K562 (cell line): ENCODE results near the gene TTC21A. TPM values are rescaled to one million over a fixed set of nuclear protein-coding genes. Genes with fewer than 3 reads are reported as not detected.

Experiments used
- ATAC-seq: fragments of 200-7000 bp; cut with Tn5 transposase; 3 replicates; pipeline ENCODE4 v1.9.1; 2020; ENCODE audit warnings: moderate library complexity
- BruUV-seq: library from RNA; stranded (reverse); fragments of 400-500 nt; replicated peaks from 2 replicates; lab custom pipeline; 2021; lab: Mats Ljungman, UMichigan
- CTCF ChIA-PET: fragments of 300-600 bp; formaldehyde crosslinking; extraction: SDS; loops from one replicate; lab custom pipeline; 2021; ENCODE audit warnings: low intra/inter-chr PET ratio; lab: Yijun Ruan, JAX
- POLR2A ChIA-PET: fragments of 300-600, 350-650 bp; sonication (Branson Sonifier 250); formaldehyde crosslinking; extraction: SDS; loops from one replicate; lab custom pipeline; 2021; ENCODE audit warnings: antibody characterized with exemption, inconsistent platforms; lab: Yijun Ruan, JAX
- DNase-seq, 4 experiments: peaks; one replicate each; pipeline versions ENCODE4 v3.0.0 to v3.0.0-alpha.2; 2011 to 2018; ENCODE audit warnings: low spot score in 3 of 4, mixed read lengths in 3 of 4; ENCODE audit errors: extremely low read depth in 1 of 4
- FAIRE-seq: peaks from 2 replicates; lab custom pipeline; 2011; peaks lifted over from hg19 to GRCh38; lab: Jason Lieb, UNC
- H2AFZ ChIP-seq: 2 replicates; pipeline ENCODE4 v1.6.0; 2011; ENCODE audit warnings: low read depth, low read length, control low read depth, inconsistent platforms
- H3K27ac ChIP-seq: fragments of 200-600 bp; 3 replicates; pipeline ENCODE4 v1.8.0; 2011; ENCODE audit warnings: low read depth, mild to moderate bottlenecking, control low read depth, inconsistent platforms, low read length, moderate library complexity, mixed read lengths; ENCODE audit errors: extremely low read depth
- H3K27me3 ChIP-seq, 2 experiments: fragments of 300-600 bp in 1 of 2; 2 replicates in 1 of 2; 3 replicates in 1 of 2; pipeline versions ENCODE4 v1.6.0 to v1.8.0; 2011; ENCODE audit warnings: inconsistent platforms in 2 of 2, low read length in 2 of 2, mild to moderate bottlenecking in 1 of 2, mixed read lengths in 1 of 2, moderate library complexity in 1 of 2; ENCODE audit not compliant: control insufficient read depth in 2 of 2, insufficient read depth in 2 of 2
- H3K36me3 ChIP-seq: fragments of 300-600 bp; 3 replicates; pipeline ENCODE4 v1.8.0; 2011; ENCODE audit warnings: mild to moderate bottlenecking, low read length, inconsistent platforms; ENCODE audit not compliant: control insufficient read depth, insufficient read depth
- H3K4me1 ChIP-seq, 2 experiments: fragments of 200-600 bp in 1 of 2; replicated peaks in 1 of 2; 2 replicates in 1 of 2; 3 replicates in 1 of 2; pipeline versions ENCODE4 v1.5.1 to v1.8.0; 2011; ENCODE audit warnings: inconsistent platforms in 2 of 2, low read length in 2 of 2, mild to moderate bottlenecking in 1 of 2, mixed read lengths in 1 of 2, moderate library complexity in 1 of 2; ENCODE audit not compliant: control insufficient read depth in 2 of 2, insufficient read depth in 2 of 2
- H3K4me2 ChIP-seq: 2 replicates; pipeline ENCODE4 v1.6.1; 2011; ENCODE audit warnings: low read length, control low read depth, inconsistent platforms, mixed read lengths; ENCODE audit not compliant: insufficient read depth
- H3K4me3 ChIP-seq: fragments of 200-600 bp; sonication (generic), shearing (Covaris generic); 2 replicates; pipeline ENCODE4 v1.5.1; 2016; ENCODE audit warnings: control low read depth, inconsistent platforms
- H3K79me2 ChIP-seq: fragments of 200-600 bp; 3 replicates; pipeline ENCODE4 v1.8.0; 2011; ENCODE audit warnings: low read length, inconsistent platforms; ENCODE audit not compliant: control insufficient read depth, insufficient read depth
- H3K9ac ChIP-seq, 2 experiments: 2 replicates each; pipeline versions ENCODE4 v1.6.0 to v1.6.1; 2011; ENCODE audit warnings: low read depth in 2 of 2, low read length in 2 of 2, control low read depth in 1 of 2, inconsistent platforms in 1 of 2, mild to moderate bottlenecking in 1 of 2, mixed read lengths in 1 of 2; ENCODE audit not compliant: insufficient read depth in 1 of 2
- H3K9me1 ChIP-seq: one replicate; pipeline ENCODE4 v1.6.0; 2011; ENCODE audit warnings: inconsistent platforms, mild to moderate bottlenecking, low read length, moderate library complexity; ENCODE audit not compliant: control insufficient read depth, insufficient read depth
- H3K9me3 ChIP-seq: replicated peaks from 2 replicates; pipeline ENCODE4 v1.5.1; 2011; ENCODE audit warnings: low read depth, low read length, inconsistent platforms; ENCODE audit not compliant: control insufficient read depth, insufficient read depth
- H4K20me1 ChIP-seq: replicated peaks from 2 replicates; pipeline ENCODE4 v1.6.1; 2011; ENCODE audit warnings: low read length, inconsistent platforms, mixed read lengths; ENCODE audit not compliant: control insufficient read depth, insufficient read depth
- CEBPZ ChIP-seq: fragments of 150-350 bp; IDR thresholded peaks from 2 replicates; pipeline ENCODE4 v1.6.1; 2014; ENCODE audit warnings: low read depth, mild to moderate bottlenecking, low read length, borderline replicate concordance
- ELF4 ChIP-seq: fragments of 450-650 bp; formaldehyde crosslinking; IDR thresholded peaks from 2 replicates; pipeline ENCODE4 v1.4.0; 2022; ENCODE audit warnings: missing genetic modification characterization
- EP400 ChIP-seq: fragments of 450-650 bp; IDR thresholded peaks from 2 replicates; pipeline ENCODE4 v1.6.1; 2017; ENCODE audit warnings: antibody characterized with exemption, mild to moderate bottlenecking, moderate library complexity
- ETV1 ChIP-seq: fragments of 450-650 bp; conservative IDR thresholded peaks from 2 replicates; pipeline ENCODE4 v1.6.1; 2016; ENCODE audit warnings: missing genetic modification characterization, control low read depth, low read depth, missing compliant biosample characterization
- FOXM1 ChIP-seq, 2 experiments: fragments of 450-650 bp in 1 of 2; sonication (generic) in 1 of 2; formaldehyde crosslinking in 1 of 2; IDR thresholded peaks; 2 replicates each; pipeline versions ENCODE4 v1.6.1 to v1.9.0; 2017 to 2022; ENCODE audit warnings: low read depth in 2 of 2, mild to moderate bottlenecking in 2 of 2, missing genetic modification reagents in 1 of 2, moderate library complexity in 1 of 2
- GABPA ChIP-seq: fragments of 200-800 bp; sonication (Bioruptor generic); conservative IDR thresholded peaks from 2 replicates; pipeline ENCODE4 v1.6.1; 2016; ENCODE audit warnings: low read depth, missing genetic modification characterization, missing compliant biosample characterization
- HNRNPLL ChIP-seq: fragments of 200-400 bp; formaldehyde crosslinking; IDR thresholded peaks from 2 replicates; pipeline ENCODE4 v1.6.1; 2017; ENCODE audit warnings: low read length, low read depth, mild to moderate bottlenecking; ENCODE audit not compliant: poor library complexity, severe bottlenecking
- MAZ ChIP-seq, 2 experiments: fragments of 450-650 bp in 1 of 2; sonication (generic) in 1 of 2; formaldehyde crosslinking; IDR thresholded peaks in 1 of 2; conservative IDR thresholded peaks in 1 of 2; 2 replicates each; pipeline versions ENCODE4 v1.4.0 to v1.5.0; 2020; ENCODE audit warnings: mild to moderate bottlenecking in 1 of 2, missing genetic modification reagents in 1 of 2
- NCOR1 ChIP-seq: fragments of 450-650 bp; IDR thresholded peaks from 2 replicates; pipeline ENCODE4 v1.6.1; 2016; ENCODE audit warnings: mild to moderate bottlenecking, moderate library complexity
- POLR2AphosphoS5 ChIP-seq: IDR thresholded peaks from 2 replicates; pipeline ENCODE4 v1.6.1; 2011; ENCODE audit warnings: mild to moderate bottlenecking, low read depth, low read length, moderate library complexity; ENCODE audit not compliant: control insufficient read depth, insufficient read depth
- RBFOX2 ChIP-seq: fragments of 200-400 bp; formaldehyde crosslinking; IDR thresholded peaks from 2 replicates; pipeline ENCODE4 v1.6.1; 2017; ENCODE audit warnings: low read depth, mild to moderate bottlenecking, low read length, moderate library complexity
- SIN3A ChIP-seq, 2 experiments: fragments of 150-350 bp in 1 of 2; IDR thresholded peaks; 2 replicates each; pipeline ENCODE4 v1.6.1; 2011 to 2016; ENCODE audit warnings: borderline replicate concordance in 2 of 2, low read depth in 2 of 2, low read length in 2 of 2, mild to moderate bottlenecking in 2 of 2, moderate library complexity in 2 of 2; ENCODE audit not compliant: control insufficient read depth in 1 of 2
- THRA ChIP-seq: fragments of 450-650 bp; IDR thresholded peaks from 2 replicates; pipeline ENCODE4 v1.6.1; 2017; ENCODE audit warnings: mild to moderate bottlenecking, moderate library complexity
- ZNF134 ChIP-seq: fragments of 250-450 bp; sonication (Bioruptor Pico); conservative IDR thresholded peaks from 2 replicates; pipeline ENCODE4 v1.4.0; 2020
- WGBS: fragments of 100-300 bp; shearing (Covaris generic); methylation state at CpG from one replicate; pipeline ENCODE4 v1.1.6; 2016; ENCODE audit warnings: low coverage, mixed read lengths; ENCODE audit not compliant: insufficient coverage; ENCODE audit errors: missing lambda C conversion rate; 5-methylcytosine and 5-hydroxymethylcytosine counted together
- in situ Hi-C: fragments of 300-500 bp; cut with MboI; formaldehyde crosslinking; loops from 4 replicates; pipeline ENCODE4 v1.15.0; 2018; ENCODE audit warnings: inconsistent platforms, mixed read lengths
- intact Hi-C: fragments of 100-400 bp; cut with micrococcal nuclease; formaldehyde crosslinking; loops from 2 replicates; pipeline ENCODE4 v1.14.2; 2022
- polyA plus RNA-seq, 8 experiments: library from polyadenylated mRNA; depleted of rRNA in 4 of 8; stranded (reverse) in 5 of 8; unstranded in 3 of 8; fragments of >200 nt; fragmentation: Nextera tagmentation in 2 of 8; fragmentation: Illumina TruSeq in 1 of 8; extraction: Ambion mirVana in 2 of 8; extraction: Trizol in 1 of 8; gene quantifications; 2 replicates each; pipeline versions ENCODE4 v1.2.1 to v1.2.3, GENCODE V29; 2011 to 2014; ENCODE audit warnings: inconsistent platforms in 1 of 8, missing spikeins in 1 of 8
- total RNA-seq, 7 experiments: library from RNA; depleted of rRNA in 6 of 7; stranded (reverse); fragments of >200 nt in 6 of 7; fragmentation: Illumina TruSeq in 2 of 7; extraction: Trizol in 2 of 7; gene quantifications; 2 replicates each; pipeline versions ENCODE4 v1.2.1 to v1.2.3, GENCODE V29; 2011 to 2021; ENCODE audit warnings: low replicate concordance in 1 of 7

The TTC21A gene
- total and polyA plus RNA-seq, 9 of the 15 experiments (the other 6 are each of a cell fraction or from before 2014, with no cell fraction given) = 0.22 to 1.4 (median 0.70) TPM

GRCh38 chr3:39147711-39148434, 40.4 kb downstream of the TTC21A start:
- Histone ChIP-seq H3K4me1 (peaks cover 59 to 62% of the 10 kb centered on the region in 2 experiments), H3K9me3 (no peaks in the 10 kb centered on the region), H3K9ac (peak overlapping the region; percentile 18 to 37; a peak in 3 of 4 replicates), H2AFZ (no peak overlapping the region), H3K4me2 (peak overlapping the region; percentile 69), H4K20me1 (peaks cover 71% of the 10 kb centered on the region), H3K9me1 (peaks cover 35% of the 10 kb centered on the region), H3K4me3 (peak overlapping the region; percentile 5; the same call in 1 of the 2 replicates), H3K27ac (peak overlapping the region; percentile 35), H3K79me2 (peaks cover 70% of the 10 kb centered on the region), H3K36me3 (peaks cover 69% of the 10 kb centered on the region), H3K27me3 (no peaks in the 10 kb centered on the region; a peak in 1 of 5 replicates)
- DNase-seq (peak; percentile 42 to 55 (median 54)), FAIRE-seq (peak; percentile 42), ATAC-seq (no peak; the same call in 2 of the 3 replicates)
- ChIA-PET POLR2A (interaction anchor here (0.6 to 1.8 kb wide), 7 partner anchors 8 to 36 kb away, joined by 3 to 10 read pairs (median 4); no protein-coding TSS in a partner anchor), CTCF (interaction anchor here (0.5 kb wide), 1 partner anchor 982 kb away, joined by 4 read pairs; the partner anchor contains the start of gene OXSR1)
- in situ Hi-C loops (no loop called here), intact Hi-C loops (loop anchor here (2.0 kb wide), 1 partner anchor 21 kb away; no protein-coding TSS in a partner anchor)
- BruUV-seq = no TSS peak
- 23% methylated on average over 9 of the region's 9 CpGs for WGBS
- TF ChIP-seq POLR2AphosphoS5 = 0 out of 2 replicates have a peak, but pooled peaks have one; percentile 29
- peak; percentile 59 for TF ChIP-seq GABPA (tag)
- TF ChIP-seq FOXM1 (IDR thresholded peaks at IDR 0.05; ENCODE audit: low read depth) = no peak
- TF ChIP-seq FOXM1 (CRISPR knock-in tag; IDR thresholded peaks at IDR 0.05; ENCODE audit: low read depth) = 0 out of 2 replicates have a peak, but pooled peaks have one; percentile 8
- 0 out of 2 replicates have a peak, but pooled peaks have one; percentile 4 for TF ChIP-seq ZNF134
- TF ChIP-seq ELF4 (CRISPR knock-in tag) = 0 out of 2 replicates have a peak, but pooled peaks have one; percentile 23
- TF ChIP-seq CEBPZ = no peak
- TF ChIP-seq ETV1 = peak; percentile 17; the same call in 1 of the 2 replicates
- 0 out of 4 replicates have a peak, but pooled peaks of 1 of the 2 experiments have one; percentile 10 for TF ChIP-seq SIN3A (IDR thresholded peaks at IDR 0.05; ENCODE audit: borderline replicate concordance in 2 of 2, control insufficient read depth in 1 of 2, low read depth in 2 of 2, low read length in 2 of 2)
- TF ChIP-seq RBFOX2 = 0 out of 2 replicates have a peak, but pooled peaks have one; percentile 18
- no peak for TF ChIP-seq HNRNPLL
- TF ChIP-seq NCOR1 = peak; percentile 36; the same call in 1 of the 2 replicates
- TF ChIP-seq EP400 = no peak
- TF ChIP-seq MAZ (CRISPR knock-in tag; conservative IDR thresholded peaks at IDR 0.05 in 1 of 2, IDR thresholded peaks at IDR 0.05 in 1 of 2) = peak in 1 of 2 experiments; percentile 25; a peak in 1 of 4 replicates
- TF ChIP-seq THRA = no peak
